ENCODE measurements around the gene EHMT1.

GRCh38 chr9:137583347-137583746, 35.5 kb upstream of the EHMT1 start:
- TF ChIP-seq POLR2AphosphoS5 (IDR thresholded peaks at IDR 0.05; ENCODE audit: low read depth, low read length) (no peak), FOXP2 (optimal IDR thresholded peaks at IDR 0.05; ENCODE audit: borderline replicate concordance, extremely low read depth, extremely low read length, insufficient read depth) (no peak), TAF1 (IDR thresholded peaks at IDR 0.05; ENCODE audit: borderline replicate concordance, insufficient read depth, low read length) (no peak)
